Measurements from ENCODE around the gene CPNE8.

DNA sequence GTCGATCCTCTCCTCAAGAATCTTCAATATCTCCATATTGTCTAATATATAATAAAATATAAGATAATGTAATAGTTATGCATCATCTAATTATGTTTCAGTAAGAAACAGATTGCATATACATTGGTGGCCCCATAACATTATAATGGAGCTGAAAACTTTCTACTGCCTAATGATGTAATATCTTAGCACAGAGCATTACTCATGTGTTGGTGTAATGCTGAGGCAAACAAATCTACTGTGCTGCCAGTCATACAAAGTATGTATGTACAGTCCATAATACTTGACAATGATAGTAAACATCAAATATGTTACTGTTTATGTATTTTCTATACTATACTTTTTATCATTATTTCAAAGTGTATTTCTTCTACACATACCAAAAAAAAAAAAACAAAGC lies 128.7 kb downstream of the CPNE8 start:
- TF ChIP-seq, protein P1, sequence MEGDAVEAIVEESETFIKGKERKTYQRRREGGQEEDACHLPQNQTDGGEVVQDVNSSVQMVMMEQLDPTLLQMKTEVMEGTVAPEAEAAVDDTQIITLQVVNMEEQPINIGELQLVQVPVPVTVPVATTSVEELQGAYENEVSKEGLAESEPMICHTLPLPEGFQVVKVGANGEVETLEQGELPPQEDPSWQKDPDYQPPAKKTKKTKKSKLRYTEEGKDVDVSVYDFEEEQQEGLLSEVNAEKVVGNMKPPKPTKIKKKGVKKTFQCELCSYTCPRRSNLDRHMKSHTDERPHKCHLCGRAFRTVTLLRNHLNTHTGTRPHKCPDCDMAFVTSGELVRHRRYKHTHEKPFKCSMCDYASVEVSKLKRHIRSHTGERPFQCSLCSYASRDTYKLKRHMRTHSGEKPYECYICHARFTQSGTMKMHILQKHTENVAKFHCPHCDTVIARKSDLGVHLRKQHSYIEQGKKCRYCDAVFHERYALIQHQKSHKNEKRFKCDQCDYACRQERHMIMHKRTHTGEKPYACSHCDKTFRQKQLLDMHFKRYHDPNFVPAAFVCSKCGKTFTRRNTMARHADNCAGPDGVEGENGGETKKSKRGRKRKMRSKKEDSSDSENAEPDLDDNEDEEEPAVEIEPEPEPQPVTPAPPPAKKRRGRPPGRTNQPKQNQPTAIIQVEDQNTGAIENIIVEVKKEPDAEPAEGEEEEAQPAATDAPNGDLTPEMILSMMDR (IDR thresholded peaks at IDR 0.05; ENCODE audit: borderline replicate concordance, extremely low read depth, low read length, poor library complexity, severe bottlenecking) = no peak
- no peak for TF ChIP-seq EZH2 (IDR thresholded peaks at IDR 0.05; ENCODE audit: borderline replicate concordance, low read depth, low read length, severe bottlenecking)

All from DND-41 (cell line).